ENCODE data around the gene C19orf47.

The C19orf47 gene

DNA sequence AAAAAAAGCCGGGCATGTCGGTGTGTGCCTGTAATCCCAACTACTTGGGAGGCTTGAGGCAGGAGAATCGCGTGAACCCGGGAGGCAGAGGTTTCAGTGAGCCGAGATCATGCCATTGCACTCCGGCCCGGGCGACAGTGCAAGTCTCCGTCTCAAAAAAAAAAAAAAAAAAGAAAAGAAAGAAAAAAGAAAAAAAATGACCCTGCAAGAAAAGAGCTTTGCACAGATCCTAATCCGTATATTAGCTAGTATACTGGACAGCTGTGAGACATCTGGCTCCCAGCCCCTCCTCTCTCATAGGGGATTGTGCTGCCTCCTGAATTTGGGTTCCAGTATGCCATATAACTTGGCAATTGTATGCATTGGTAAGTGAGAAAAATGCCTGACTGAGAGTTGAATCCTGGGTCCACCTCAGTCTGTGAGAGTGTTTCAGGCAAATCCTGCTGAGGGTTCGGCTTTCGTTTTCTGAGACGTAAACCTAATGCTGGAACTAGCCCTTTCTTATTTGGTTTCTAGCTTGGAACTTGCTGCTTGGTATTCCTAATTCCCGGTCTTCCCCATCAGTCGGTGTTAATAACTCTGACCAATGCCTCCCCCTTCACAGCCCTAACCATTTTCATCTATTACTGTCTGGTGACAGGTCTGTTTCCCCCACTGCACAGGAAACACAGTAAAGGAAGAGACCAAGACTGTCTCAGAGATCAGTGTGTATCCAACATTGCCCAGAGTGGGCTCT is 61.8 kb downstream of the C19orf47 start:
- TF ChIP-seq, protein P1, sequence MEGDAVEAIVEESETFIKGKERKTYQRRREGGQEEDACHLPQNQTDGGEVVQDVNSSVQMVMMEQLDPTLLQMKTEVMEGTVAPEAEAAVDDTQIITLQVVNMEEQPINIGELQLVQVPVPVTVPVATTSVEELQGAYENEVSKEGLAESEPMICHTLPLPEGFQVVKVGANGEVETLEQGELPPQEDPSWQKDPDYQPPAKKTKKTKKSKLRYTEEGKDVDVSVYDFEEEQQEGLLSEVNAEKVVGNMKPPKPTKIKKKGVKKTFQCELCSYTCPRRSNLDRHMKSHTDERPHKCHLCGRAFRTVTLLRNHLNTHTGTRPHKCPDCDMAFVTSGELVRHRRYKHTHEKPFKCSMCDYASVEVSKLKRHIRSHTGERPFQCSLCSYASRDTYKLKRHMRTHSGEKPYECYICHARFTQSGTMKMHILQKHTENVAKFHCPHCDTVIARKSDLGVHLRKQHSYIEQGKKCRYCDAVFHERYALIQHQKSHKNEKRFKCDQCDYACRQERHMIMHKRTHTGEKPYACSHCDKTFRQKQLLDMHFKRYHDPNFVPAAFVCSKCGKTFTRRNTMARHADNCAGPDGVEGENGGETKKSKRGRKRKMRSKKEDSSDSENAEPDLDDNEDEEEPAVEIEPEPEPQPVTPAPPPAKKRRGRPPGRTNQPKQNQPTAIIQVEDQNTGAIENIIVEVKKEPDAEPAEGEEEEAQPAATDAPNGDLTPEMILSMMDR (IDR thresholded peaks at IDR 0.05; ENCODE audit: insufficient read depth, low read depth, low read length, missing control alignments) = no peak
- DNase-seq (ENCODE audit: low read depth) = no peak
- H3K4me3 ChIP-seq (ENCODE audit: low read length) = no peak overlapping the region

DNA sequence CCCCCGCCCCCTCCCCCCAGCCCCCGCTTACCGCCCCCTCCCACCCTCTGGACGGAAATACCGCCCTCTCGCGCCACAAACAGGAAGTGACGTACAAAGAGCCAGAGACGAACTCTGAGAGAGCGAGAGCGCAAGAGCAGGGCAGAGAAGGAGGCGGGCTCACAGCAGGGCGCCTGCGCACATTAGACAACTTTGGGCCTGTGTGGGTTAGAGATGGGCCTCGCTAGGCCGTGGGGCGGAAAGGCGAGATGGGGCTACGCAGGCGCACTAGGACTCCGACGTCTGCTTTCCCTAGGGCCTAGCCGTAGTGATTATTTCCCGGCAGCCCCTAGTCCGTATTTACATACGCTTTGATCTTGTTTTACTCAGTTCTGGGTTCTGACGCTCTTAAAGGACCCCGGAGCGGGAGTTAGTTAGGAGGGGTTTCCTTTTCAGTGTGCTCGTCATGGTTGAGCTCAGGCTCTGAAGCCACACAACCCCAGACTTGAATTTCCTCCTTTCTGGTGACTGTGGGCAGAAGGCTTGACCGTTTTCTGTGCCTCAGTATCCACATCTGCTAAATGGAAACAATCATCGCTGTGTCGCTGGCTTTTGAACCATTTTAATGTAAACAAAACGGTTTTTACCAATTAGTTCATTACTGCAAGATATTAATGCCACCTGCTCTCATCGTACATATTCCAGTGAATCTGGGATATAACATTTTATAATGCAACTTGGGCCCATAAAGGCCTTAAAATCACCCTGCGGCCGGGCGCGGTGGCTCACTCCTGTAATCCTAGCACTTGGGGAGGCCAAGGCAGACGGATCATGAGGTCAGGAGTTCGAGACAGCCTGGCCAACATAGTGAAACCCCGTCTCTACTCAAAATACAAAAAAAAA is 62.6 kb downstream of the C19orf47 start:
- DNase-seq (ENCODE audit: low read depth) = peak; percentile 99
- H3K4me3 ChIP-seq (ENCODE audit: low read length) = peak overlapping the region; percentile 80
- TF ChIP-seq, protein P1 (IDR thresholded peaks at IDR 0.05; ENCODE audit: insufficient read depth, low read depth, low read length, missing control alignments) = no peak

DNA sequence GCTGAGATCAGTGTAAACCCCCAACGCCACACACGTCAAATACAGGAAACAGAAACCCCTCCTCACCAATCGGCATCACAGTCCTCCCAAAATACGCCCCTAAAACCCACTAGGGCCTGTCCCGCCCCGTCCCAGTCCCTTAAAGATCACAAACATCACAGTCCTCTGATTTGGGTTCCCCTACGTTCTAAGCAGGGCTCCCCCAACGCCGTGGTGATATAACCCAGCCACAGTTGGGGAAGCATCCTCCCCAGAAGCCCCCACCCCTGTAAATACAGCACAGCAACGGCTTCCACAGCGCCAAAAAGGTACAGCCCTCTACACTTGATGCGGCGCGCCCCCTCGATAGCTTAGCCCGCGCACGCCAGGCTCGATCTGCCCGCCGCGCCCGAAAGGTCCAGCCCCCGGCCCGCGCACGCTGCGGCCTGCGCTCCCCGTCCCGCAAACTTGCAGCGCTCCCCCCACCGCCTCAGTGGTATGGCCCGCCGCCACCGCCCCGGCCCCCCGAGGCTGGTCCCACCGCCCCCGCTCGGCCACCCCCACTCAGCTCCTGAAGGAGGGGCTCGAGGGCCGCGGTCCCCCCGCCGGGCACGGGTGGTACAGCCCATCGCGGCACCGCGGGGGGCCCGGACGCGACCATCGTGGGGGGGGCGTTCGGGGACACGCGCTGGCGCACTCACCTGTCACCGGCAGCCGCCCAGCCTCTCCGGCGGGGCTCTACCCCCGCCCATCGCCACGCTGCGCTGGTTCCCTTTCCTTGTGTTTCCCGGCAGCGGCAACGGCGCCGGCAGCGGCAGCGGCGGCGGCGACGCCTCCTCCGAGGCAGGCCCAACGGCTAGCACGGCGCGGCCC is 63.5 kb downstream of the C19orf47 start, which contains the start of gene AKT2:
Gene AKT2, minus strand, starts transcription at position 845 of the 852 bp plus-strand sequence. CDS start 20,078 bp downstream, outside the sequence.
- H3K4me3 ChIP-seq (ENCODE audit: low read length) = peak within 1 kb of the TSS; percentile 80
- no peak for DNase-seq (ENCODE audit: low read depth)
- TF ChIP-seq, protein P1 (IDR thresholded peaks at IDR 0.05; ENCODE audit: insufficient read depth, low read depth, low read length, missing control alignments) = no peak

DNA sequence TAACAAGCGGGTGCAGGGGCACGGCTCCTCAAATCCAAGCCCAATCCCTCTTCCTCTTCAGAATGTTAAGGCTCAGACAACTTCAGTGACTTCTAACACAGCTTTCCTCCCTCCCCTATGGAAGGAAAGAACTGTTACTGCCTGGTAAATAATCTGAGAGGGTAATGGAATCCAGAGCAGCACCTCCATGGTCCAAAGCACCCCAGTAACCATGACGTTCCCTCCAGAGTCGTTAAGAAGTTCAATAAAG is 64.0 kb downstream of the C19orf47 start:
- DNase-seq (ENCODE audit: low read depth) = no peak
- peak overlapping the region; percentile 80 for H3K4me3 ChIP-seq (ENCODE audit: low read length)

DNA sequence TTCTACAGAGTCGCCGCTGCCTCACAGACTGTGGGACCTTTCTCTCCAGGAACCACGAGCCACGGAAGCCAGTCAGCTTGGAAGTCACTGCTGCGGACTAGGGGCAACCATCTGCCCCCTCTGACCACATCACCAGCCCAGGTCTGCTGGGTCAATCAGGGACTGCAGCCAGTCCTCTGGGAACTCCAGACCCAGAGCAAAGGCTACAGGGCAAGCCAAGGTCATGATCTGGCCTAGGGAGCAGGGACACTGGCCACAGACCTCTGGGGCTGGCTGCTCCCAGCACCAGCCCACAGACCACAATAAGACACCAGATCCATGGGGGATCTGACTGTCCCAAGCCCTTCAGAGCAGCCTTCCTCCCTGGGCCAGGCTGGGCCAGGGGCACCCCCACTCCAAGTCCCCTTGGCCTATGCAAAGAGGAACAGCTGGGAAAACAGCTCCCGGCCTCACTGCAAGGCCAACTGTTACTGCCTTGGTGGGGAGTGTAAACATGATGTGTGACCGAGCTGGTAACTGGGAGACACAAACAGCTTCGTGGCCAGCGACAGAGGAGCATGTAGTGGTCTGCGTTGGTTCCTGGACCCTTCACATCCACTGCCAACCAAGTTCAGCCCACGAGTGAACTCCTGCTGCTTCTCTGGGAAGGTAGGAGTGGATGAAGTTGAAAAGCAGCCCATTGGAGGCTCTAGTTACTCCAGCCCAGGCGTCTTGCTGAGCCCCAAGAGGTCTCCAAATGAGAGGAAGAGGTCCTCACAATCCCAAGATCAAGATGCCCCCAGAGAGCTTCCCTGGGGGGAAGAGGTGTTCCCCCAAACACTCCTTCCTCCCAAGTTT is 64.6 kb downstream of the C19orf47 start:
- DNase-seq (ENCODE audit: low read depth) = no peak
- peak overlapping the region; percentile 80 for H3K4me3 ChIP-seq (ENCODE audit: low read length)
- TF ChIP-seq, protein P1 (IDR thresholded peaks at IDR 0.05; ENCODE audit: insufficient read depth, low read depth, low read length, missing control alignments) = no peak

More for the DNA sequence above, 64.0 kb downstream of the C19orf47 start:
- TF ChIP-seq, protein P1 (IDR thresholded peaks at IDR 0.05; ENCODE audit: insufficient read depth, low read depth, low read length, missing control alignments) = no peak

DNA sequence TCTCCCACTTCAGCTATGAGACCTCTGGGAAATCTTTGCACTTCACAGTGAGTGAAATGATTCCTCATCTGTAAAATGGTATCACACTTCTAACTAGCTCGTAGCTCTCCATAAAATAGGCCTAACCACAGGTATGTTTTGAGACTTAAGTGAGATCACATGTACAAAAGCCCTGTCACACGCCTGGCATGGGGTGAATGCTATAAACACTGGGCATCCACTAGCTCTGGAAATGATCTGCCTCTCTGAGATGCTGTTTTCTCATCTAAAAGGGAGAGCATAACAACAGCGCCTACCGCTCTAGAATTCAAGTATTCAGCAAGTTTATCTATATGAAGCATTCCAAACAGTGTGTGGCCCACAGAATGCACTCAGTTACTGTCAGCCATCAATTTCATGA is 65.3 kb downstream of the C19orf47 start:
- no peak for DNase-seq (ENCODE audit: low read depth)
- TF ChIP-seq, protein P1 (IDR thresholded peaks at IDR 0.05; ENCODE audit: insufficient read depth, low read depth, low read length, missing control alignments) = no peak
- H3K4me3 ChIP-seq (ENCODE audit: low read length) = no peak overlapping the region
